Lung (tissue), 5 donors: Measurements from ENCODE around the gene EDN2. TPM values are rescaled to one million over a fixed set of nuclear protein-coding genes. Genes with fewer than 3 reads are reported as not detected.

Experiments
- polyA plus RNA-seq, 2 donors: library from polyadenylated mRNA; stranded (reverse); fragments of 200-250 nt; gene quantifications; one replicate each; pipeline ENCODE4 v1.2.1, GENCODE V29; 2013
- small RNA-seq: library from RNA; depleted of rRNA; stranded (forward); fragments of <200 nt; gene quantifications from one replicate; pipeline ENCODE3, GENCODE V24; 2014; ENCODE audit warnings: low replicate concordance
- total RNA-seq, 2 donors: library from RNA; depleted of rRNA in 1 of 2; stranded (reverse); fragments of >200 nt in 1 of 2; gene quantifications; one replicate each; pipeline ENCODE4 v1.2.1, GENCODE V29; 2014 to 2021
- donor health status: Bipolar disorder and iron deficiency.
- donor health status: healthy.
- donor health status: DM: yes; HTN: yes; CAD: no.

Gene EDN2
- total and polyA plus RNA-seq, 4 donors, result 0.85 to 15.2 (median 2.4) TPM

Small RNA genes within 50 kb of the gene (small RNA-seq; reads per million reads assigned to genes)
- not detected for gene RNA5SP45

Other genes starting within 250 kb of the EDN2 start
- 10 to 100 TPM; 30.6 to 43.5 TPM for gene SCMH1, start 242.4 kb downstream of the EDN2 start, total RNA-seq
- gene SCMH1, start 242.4 kb downstream of the EDN2 start, polyA plus RNA-seq, result 10 to 100 TPM; 20.7 to 27.1 TPM
- 1 to 10 TPM; 1.4 to 2.9 TPM for gene FOXO6, start 123.2 kb downstream of the EDN2 start, total RNA-seq
- gene FOXO6, start 123.2 kb downstream of the EDN2 start, polyA plus RNA-seq, result under 1 TPM; 0.22 to 0.31 TPM